Stimulated activated effector memory CD8-positive, alpha-beta T cell treated with anti-CD3 and anti-CD28 coated beads, Interleukin-12 subunit alpha, Interleukin-12 subunit beta, amount 100 ng/mL, for 72 hours (primary cell): ENCODE results near the gene PEX26.
"Not testable (repeated sequence)": the region's sequence is repeated elsewhere in the genome, so short reads cannot be mapped to it uniquely, and the experiment has no call there.

Experiments used
- ATAC-seq: fragments of 150-1000 bp; cut with Tn5 transposase; 2 replicates; pipeline ENCODE4 v1.10.0; 2021
- DNase-seq, 2 donors: peaks; one replicate each; pipeline ENCODE4 v3.0.0; 2021 to 2022; ENCODE audit warnings: low spot score in 2 of 2
- H3K27ac Mint-ChIP-seq: one replicate; pipeline ENCODE4 v1.8.0; 2022; ENCODE audit warnings: mild to moderate bottlenecking, mixed read lengths
- H3K36me3 Mint-ChIP-seq: one replicate; pipeline ENCODE4 v1.8.0; 2022; ENCODE audit warnings: mild to moderate bottlenecking, mixed read lengths
- H3K4me1 Mint-ChIP-seq: one replicate; pipeline ENCODE4 v1.8.0; 2022; ENCODE audit warnings: mixed read lengths
- H3K4me3 Mint-ChIP-seq: one replicate; pipeline ENCODE4 v1.8.0; 2022; ENCODE audit warnings: mild to moderate bottlenecking, mixed read lengths
- H3K9me3 Mint-ChIP-seq: one replicate; pipeline ENCODE4 v1.8.0; 2022; ENCODE audit warnings: mixed read lengths

PEX26 gene

GRCh38 chr22:18095101-18095805 is 17.5 kb downstream of the PEX26 start:
- H3K9me3 Mint-ChIP-seq, result no peaks in the 10 kb centered on the region
- peak; percentile 53 for ATAC-seq
- H3K36me3 Mint-ChIP-seq, result peaks cover 65% of the 10 kb centered on the region
- H3K4me1 Mint-ChIP-seq, result peaks cover 35% of the 10 kb centered on the region
- DNase-seq, result no peak
- peak overlapping the region; percentile 20 for H3K27ac Mint-ChIP-seq
- no peak overlapping the region for H3K4me3 Mint-ChIP-seq

GRCh38 chr22:18096823-18097222 is 19.0 kb downstream of the PEX26 start:
- DNase-seq (no peak), ATAC-seq (peak; percentile 95)
- Mint-ChIP-seq H3K27ac (no peak overlapping the region), H3K9me3 (no peaks in the 10 kb centered on the region), H3K36me3 (peaks cover 53% of the 10 kb centered on the region), H3K4me3 (no peak overlapping the region), H3K4me1 (peaks cover 21% of the 10 kb centered on the region)

- ATAC-seq (no peak), DNase-seq (no peak)
- H3K4me3 Mint-ChIP-seq, result no peak overlapping the region
- H3K9me3 Mint-ChIP-seq, result peaks cover 3% of the 10 kb centered on the region
- peaks cover 33% of the 10 kb centered on the region for H3K36me3 Mint-ChIP-seq
- H3K4me1 Mint-ChIP-seq, result peaks cover 27% of the 10 kb centered on the region
- H3K27ac Mint-ChIP-seq, result no peak overlapping the region
Observed at GRCh38 chr22:18100781-18101180, 23.0 kb downstream of the PEX26 start.

GRCh38 chr22:18101536-18101935 is 23.7 kb downstream of the PEX26 start:
- Mint-ChIP-seq H3K9me3 (peaks cover 5% of the 10 kb centered on the region), H3K36me3 (peaks cover 33% of the 10 kb centered on the region), H3K4me3 (no peak overlapping the region), H3K4me1 (peaks cover 28% of the 10 kb centered on the region), H3K27ac (no peak overlapping the region)
- no peak for ATAC-seq
- DNase-seq, result no peak

- Mint-ChIP-seq H3K36me3 (peaks cover 36% of the 10 kb centered on the region), H3K9me3 (peaks cover 8% of the 10 kb centered on the region), H3K4me1 (peaks cover 32% of the 10 kb centered on the region), H3K4me3 (no peak overlapping the region), H3K27ac (peak overlapping the region; percentile 49)
- ATAC-seq (peak; percentile 73), DNase-seq (no peak)
Observed at GRCh38 chr22:18103527-18104269, 25.9 kb downstream of the PEX26 start.

- no peak overlapping the region for H3K4me3 Mint-ChIP-seq
- peaks cover 35% of the 10 kb centered on the region for H3K36me3 Mint-ChIP-seq
- H3K27ac Mint-ChIP-seq, result no peak overlapping the region
- ATAC-seq (no peak), DNase-seq (no peak)
- H3K4me1 Mint-ChIP-seq, result peaks cover 35% of the 10 kb centered on the region
- peaks cover 8% of the 10 kb centered on the region for H3K9me3 Mint-ChIP-seq
Observed at GRCh38 chr22:18104566-18104965, 26.8 kb downstream of the PEX26 start.

GRCh38 chr22:18105981-18106380 is 28.2 kb downstream of the PEX26 start:
- not testable (repeated sequence) for ATAC-seq, H3K9me3 Mint-ChIP-seq
- DNase-seq, result peak in 1 of 2 donors; percentile 64
- Mint-ChIP-seq H3K4me3 (peak overlapping the region; percentile 42), H3K36me3 (peaks cover 31% of the 10 kb centered on the region), H3K27ac (peak overlapping the region; percentile 91), H3K4me1 (peaks cover 47% of the 10 kb centered on the region)

- not testable (repeated sequence) for H3K9me3 Mint-ChIP-seq
- H3K27ac Mint-ChIP-seq, result peak overlapping the region; percentile 91
- H3K4me3 Mint-ChIP-seq, result peak overlapping the region; percentile 42
- H3K36me3 Mint-ChIP-seq, result peaks cover 31% of the 10 kb centered on the region
- DNase-seq (peak in 1 of 2 donors; percentile 73), ATAC-seq (peak; percentile 68)
- peaks cover 50% of the 10 kb centered on the region for H3K4me1 Mint-ChIP-seq
Observed at GRCh38 chr22:18106550-18107341, 29.0 kb downstream of the PEX26 start.

GRCh38 chr22:18108187-18108586 is 30.4 kb downstream of the PEX26 start:
- Mint-ChIP-seq H3K4me3 (no peak overlapping the region), H3K36me3 (peaks cover 25% of the 10 kb centered on the region), H3K27ac (peak overlapping the region; percentile 14), H3K4me1 (peaks cover 50% of the 10 kb centered on the region), H3K9me3 (peaks cover 8% of the 10 kb centered on the region)
- ATAC-seq (peak; percentile 62), DNase-seq (no peak)

- peaks cover 7% of the 10 kb centered on the region for H3K9me3 Mint-ChIP-seq
- H3K4me3 Mint-ChIP-seq, result peak overlapping the region; percentile 64
- no peak for ATAC-seq
- no peak overlapping the region for H3K27ac Mint-ChIP-seq
- peaks cover 16% of the 10 kb centered on the region for H3K36me3 Mint-ChIP-seq
- no peak for DNase-seq
- H3K4me1 Mint-ChIP-seq, result peaks cover 60% of the 10 kb centered on the region
Observed at GRCh38 chr22:18109410-18110193, 31.8 kb downstream of the PEX26 start.

GRCh38 chr22:18110194-18110953 is 32.6 kb downstream of the PEX26 start, which contains the start of gene TUBA8:
Gene TUBA8, plus strand, starts transcription at chr22:18110809. Its CDS starts 57 bp downstream, at chr22:18110866.
- H3K4me1 Mint-ChIP-seq, result peaks cover 53% of the 10 kb centered on the region
- H3K36me3 Mint-ChIP-seq, result peaks cover 16% of the 10 kb centered on the region
- peak; percentile 68 for ATAC-seq
- peak within 1 kb of the TSS; percentile 64 for H3K4me3 Mint-ChIP-seq
- peak within 1 kb of the TSS; percentile 56 for H3K27ac Mint-ChIP-seq
- DNase-seq, result peak in 1 of 2 donors; percentile 55
- peaks cover 6% of the 10 kb centered on the region for H3K9me3 Mint-ChIP-seq

- peaks cover 3% of the 10 kb centered on the region for H3K9me3 Mint-ChIP-seq
- ATAC-seq (no peak), DNase-seq (no peak)
- H3K4me3 Mint-ChIP-seq, result peak overlapping the region; percentile 64
- H3K27ac Mint-ChIP-seq, result peak overlapping the region; percentile 56
- peaks cover 12% of the 10 kb centered on the region for H3K36me3 Mint-ChIP-seq
- H3K4me1 Mint-ChIP-seq, result peaks cover 45% of the 10 kb centered on the region
Observed at GRCh38 chr22:18110954-18111758, 33.4 kb downstream of the PEX26 start.

- Mint-ChIP-seq H3K36me3 (peaks cover 6% of the 10 kb centered on the region), H3K27ac (no peak overlapping the region), H3K4me3 (peak overlapping the region; percentile 64), H3K4me1 (peaks cover 38% of the 10 kb centered on the region), H3K9me3 (peaks cover 3% of the 10 kb centered on the region)
- no peak for ATAC-seq
- DNase-seq, result no peak
Observed at GRCh38 chr22:18111759-18112330, 34.1 kb downstream of the PEX26 start.
